GM18526 (cell line): ENCODE data around the gene DNM1L.

Experiments used
- POLR2A ChIP-seq: IDR thresholded peaks from 3 replicates; pipeline ENCODE4 v1.6.1; 2011; ENCODE audit not compliant: insufficient read length; ENCODE audit errors: extremely low read depth

DNM1L gene

DNA sequence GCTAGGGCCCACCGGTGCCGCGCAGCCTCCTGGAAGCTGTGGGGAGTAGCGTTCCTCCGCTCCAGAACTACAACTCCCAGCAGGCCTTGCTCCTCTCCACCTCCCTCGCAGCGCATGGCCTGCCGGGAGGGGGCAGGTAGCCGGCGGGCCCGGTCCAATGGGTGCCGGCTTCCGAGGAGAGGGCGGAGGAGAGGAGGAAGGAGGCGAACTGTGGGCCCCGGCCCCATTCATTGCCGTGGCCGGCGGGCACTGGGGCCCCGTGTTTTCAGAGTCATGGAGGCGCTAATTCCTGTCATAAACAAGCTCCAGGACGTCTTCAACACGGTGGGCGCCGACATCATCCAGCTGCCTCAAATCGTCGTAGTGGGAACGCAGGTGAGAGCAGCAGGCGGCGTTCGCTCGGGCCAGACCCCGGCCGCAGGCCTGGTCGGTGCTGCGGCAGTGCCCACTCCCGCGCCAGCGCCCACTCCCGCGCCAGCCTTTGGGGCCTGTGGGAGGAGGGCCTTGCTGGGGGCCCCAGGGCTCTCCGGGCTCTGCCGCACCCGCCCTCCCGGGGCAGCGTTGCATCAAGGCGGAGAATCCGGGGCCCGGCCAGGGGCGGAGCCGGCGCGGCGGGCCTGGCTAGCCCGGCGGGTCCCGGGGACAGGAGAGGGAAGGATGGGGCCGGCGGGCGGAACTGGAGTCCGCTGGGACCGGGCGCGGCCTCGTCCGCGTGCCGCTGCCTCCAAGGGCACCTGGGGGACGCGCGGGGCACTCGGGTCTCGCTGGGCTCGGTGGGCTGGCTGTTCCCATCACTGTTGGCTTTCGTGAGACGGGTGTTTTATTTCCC lies at the start of gene DNM1L:
DNM1L (plus strand) TSS at position 211 of the 829 bp plus-strand sequence; CDS start at position 274, 63 bp downstream.
- peak; percentile 95 for TF ChIP-seq POLR2A

DNA sequence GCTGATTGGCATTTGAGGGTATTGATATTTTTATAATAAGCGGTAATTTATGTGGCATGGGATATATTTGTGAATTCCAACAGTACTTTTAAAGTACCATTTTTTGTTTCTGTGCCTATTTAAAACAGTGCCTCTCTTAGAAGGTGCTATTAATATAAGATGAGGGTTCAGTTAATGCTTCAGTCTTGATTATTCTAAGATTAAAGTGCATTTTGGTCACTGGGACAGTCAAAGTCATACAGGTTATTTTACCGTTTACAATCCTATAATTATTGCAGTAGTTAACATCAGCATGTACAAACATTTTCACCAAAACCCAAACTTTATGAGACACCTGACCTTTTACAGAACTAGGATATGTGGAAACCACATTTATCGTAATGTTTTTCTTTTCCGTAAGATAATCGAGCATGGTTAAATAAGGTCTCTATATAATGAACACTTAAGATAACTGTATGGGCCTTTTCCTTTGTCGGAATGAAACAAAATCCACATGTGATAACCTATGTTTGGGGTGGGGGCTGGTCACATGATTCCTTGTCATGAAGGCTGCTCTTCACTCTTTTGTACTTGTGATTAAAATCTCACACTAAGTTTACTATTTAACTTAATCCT lies 37.7 kb upstream of the DNM1L start:
- no peak for TF ChIP-seq POLR2A

DNA sequence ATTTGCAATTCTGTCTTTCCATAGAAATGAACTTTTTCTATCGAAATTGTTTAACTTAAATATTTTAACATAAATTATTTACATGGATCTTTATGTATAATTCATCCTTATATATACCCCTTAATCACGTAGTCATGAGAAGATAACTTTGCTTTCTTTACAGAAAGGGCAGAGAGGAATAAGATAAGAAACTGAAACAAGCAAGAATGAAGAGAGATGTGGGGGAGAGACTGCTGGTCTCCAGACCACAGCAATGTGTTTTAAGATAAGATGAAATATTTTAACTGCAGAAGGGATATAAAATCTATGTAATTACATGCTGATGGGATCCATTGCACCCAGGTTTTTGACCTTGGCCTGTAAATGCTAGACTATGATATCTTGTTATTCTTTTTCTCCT lies 34.7 kb upstream of the DNM1L start:
- no peak for TF ChIP-seq POLR2A

DNA sequence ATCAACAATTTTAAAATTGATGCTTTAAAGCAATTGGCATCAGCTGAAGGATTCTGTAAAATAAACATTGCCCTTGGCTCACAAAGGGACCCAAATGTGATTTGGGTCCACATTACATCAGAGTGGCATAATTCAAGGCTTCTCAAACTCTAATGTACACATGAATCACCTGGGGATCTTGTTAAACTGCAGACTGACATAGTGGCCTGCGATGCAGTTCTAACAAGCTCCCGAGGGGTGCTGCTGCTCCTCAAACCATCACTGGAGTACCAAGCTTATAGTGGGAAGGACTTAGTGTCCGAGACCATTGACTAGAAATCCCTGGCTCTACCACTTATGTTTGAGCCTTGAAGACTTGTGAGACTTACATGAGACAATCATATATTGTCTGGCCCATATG lies 31.8 kb upstream of the DNM1L start:
- TF ChIP-seq POLR2A, result no peak

DNA sequence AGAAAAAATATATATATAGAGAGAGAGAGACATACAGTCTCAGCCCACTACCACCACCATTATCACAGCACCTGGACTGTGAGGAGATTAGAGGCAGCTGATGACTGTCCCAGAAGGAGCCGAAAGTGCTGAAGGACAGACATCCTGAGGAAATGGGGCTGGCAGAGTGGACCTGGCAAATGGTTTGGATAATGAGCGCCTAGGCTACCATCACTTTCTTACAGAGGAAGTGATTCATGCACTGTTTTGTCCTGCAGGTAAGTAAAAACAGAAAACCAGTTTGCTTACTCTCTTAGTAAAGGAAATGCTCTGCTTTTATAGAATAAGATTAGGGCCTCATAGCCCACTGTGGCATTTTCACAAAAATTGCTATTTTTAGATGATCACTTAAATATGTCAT lies 28.6 kb upstream of the DNM1L start:
- TF ChIP-seq POLR2A, result no peak

DNA sequence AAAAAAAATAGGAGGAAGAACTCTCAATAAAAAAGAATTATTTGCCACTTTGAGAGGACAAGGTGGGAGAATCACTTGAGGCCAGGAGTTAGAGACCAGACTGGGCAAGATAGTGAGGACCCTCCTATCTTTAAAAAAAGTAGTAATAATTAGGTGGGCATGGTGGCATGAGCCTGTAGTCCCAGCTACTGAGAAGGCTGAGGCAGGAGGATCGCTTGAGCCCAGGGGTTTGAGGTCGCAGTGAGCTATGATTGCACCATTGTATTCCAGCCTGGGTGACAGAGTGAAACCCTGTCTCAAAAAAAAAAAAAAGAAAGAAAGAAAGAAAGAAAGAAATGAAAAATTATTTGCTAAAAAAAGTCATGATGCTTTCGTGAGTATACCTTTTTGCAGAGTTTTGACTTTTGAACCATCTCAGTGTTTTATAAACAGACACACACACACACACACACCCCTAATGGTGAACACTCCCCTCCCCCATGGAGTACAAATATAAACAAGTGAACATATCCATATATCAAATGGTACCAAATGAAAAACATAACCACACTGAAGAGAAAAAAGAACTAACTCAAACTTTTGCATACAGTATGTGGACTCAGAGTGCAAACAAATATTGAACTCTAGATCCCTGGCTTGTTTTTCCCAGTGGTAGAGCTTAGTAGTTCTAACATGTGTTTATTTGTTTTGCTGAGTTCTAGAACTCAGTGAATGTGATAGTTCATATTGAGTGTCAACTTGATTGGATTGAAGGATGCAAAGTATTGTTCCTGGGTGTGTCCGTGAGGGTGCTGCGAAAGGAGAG lies 27.7 kb upstream of the DNM1L start:
- TF ChIP-seq POLR2A, result no peak

DNA sequence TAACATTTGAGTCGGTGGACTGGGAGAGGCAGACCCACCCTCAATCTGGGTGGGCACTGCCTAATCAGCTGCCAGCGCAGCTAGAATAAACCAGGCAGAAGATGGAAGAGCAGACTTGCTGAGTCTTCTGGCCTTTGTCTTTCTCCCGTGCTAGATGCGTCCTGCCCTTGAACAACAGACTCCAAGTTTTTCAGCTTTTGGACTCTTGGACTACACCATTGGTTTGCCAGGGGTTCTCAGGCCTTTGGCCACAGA lies 27.2 kb upstream of the DNM1L start:
- no peak for TF ChIP-seq POLR2A

DNA sequence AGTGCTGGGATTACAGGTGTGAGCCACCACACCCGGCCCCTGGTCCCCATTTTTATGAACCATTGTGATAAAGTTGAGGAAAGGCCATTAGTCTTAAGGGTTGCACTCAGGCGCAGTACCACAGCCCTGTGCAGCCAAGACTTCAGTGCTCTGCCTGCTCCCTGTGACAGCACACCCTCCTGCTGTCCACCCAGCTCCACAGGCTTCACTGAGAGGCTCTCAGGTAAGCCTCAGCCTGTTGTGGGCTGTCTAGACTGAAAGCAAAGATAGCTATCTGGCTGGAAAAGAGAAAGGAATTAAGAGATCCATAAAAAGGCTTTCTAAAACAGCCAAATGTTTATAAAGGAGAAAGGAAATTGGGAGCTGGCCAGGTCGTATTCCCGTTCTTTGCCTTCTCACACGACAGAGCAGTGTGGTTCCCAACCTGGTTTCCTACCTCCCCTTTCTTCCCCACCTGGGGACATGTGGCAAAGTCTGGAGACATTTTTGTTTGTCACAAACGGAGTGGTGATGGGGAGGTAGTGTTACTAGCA lies 19.1 kb upstream of the DNM1L start:
- no peak for TF ChIP-seq POLR2A

DNA sequence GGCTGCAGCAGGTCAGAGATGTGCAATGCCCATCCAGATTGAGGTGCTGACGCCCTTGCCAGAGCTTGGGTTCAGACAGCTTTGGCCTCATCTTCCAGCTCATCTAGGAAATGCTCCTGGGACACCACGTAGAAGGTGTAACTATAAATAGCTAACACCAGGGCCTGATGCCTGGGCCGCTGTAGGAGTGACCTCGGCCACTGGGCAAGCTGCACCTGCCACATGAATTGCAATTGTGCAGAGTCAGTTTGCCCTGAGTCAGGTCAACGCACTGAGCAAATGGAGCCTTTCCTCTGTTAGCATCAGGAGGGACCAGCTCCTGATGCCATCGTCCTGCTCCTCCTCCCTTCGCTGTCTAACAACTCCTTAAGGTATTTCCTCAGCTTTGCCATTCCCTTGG lies 17.4 kb upstream of the DNM1L start:
- TF ChIP-seq POLR2A, result no peak

DNA sequence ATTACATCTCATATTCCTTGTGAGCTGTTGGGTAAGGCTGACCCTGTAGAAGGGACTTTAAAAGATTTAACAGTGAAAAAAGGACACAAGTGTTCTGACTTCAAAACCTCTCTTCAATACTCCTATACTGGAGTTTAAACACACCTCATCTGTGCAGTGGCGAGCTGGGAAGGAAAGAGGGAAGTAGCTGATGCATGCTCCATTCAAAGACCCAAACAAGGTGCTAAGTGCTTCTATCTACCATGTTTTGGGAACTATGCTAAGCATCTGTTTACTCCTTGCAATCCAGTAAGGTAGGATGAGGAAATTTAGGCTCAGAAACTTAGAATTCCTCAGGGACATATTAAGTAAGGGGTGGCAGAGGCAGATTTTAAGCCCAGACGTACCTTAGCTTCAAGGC lies 16.4 kb upstream of the DNM1L start:
- TF ChIP-seq POLR2A, result no peak

DNA sequence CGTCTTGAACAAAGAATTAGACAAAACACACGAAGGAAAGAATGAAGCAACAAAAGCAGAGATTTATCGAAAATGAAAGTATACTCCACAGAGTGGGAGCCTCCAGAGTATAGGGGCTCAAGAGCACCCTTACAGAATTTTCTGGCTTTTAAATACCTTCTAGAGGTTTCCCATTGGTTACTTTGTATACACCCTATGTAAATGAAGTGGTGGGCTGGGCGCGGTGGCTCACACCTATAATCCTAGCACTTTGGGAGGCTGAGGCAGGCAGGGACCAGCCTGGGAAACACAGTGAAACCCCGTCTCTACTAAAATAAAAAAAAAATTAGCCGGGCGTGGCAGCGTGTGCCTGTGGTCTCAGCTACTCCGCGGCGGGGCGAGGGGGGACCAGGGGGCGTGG lies 13.1 kb upstream of the DNM1L start:
- TF ChIP-seq POLR2A, result no peak

DNA sequence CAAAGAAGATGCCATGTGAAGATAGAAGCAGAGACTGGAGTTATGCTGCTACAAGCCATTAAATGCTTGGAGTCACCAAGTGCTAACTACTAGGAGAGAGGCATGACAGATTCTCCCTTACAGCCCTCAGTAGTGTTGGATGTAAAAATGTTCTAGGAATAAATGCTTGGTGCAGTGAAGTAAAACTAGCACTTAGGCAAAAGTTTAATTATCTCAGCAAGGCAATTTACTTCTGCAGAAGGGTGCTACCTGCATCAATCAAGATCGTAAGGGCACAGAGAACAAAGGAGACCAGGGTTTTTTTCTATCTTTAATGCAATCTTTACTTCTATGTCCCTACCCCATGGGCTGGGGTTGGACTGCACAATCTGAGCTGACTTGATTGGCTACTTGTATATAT lies 9.5 kb upstream of the DNM1L start:
- TF ChIP-seq POLR2A, result no peak

DNA sequence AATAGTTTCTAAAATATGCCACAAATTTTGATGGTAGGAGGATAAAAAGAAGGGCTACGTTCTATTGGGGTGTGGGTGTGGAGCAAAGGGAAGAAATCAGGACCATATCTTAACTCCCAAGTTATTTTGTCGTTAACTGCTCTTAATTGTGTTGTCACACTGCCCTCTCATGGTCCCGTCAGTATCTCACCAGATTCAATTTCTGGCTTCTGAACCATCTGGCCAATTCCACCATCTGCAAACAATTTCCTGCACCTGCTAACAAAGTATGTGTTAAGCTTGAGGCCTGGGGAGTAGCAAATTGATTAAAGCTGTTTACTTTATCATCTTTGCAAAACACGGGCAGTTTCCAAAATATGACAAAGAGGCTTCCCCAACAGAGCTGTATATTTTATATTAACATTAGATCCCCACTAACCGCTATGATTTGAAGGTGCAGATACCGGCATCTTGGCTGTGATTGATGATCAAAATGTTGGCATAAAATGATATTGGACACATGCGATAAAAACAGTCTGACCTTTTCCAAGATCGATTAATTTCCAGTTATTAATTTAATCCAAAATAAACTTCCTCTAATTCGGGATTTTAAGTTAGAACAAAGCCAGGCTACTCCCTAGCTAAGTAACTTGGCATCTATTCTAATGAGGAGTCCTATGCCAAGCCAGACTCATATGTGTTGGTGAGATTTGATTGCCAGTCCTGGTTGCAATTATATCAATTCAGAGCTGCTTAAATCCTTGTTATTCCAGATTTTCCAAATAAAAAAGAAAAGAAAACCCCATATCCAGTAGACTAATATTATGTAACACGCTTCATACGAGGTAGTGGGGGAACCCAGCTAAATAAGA lies 6.9 kb upstream of the DNM1L start:
- no peak for TF ChIP-seq POLR2A

DNA sequence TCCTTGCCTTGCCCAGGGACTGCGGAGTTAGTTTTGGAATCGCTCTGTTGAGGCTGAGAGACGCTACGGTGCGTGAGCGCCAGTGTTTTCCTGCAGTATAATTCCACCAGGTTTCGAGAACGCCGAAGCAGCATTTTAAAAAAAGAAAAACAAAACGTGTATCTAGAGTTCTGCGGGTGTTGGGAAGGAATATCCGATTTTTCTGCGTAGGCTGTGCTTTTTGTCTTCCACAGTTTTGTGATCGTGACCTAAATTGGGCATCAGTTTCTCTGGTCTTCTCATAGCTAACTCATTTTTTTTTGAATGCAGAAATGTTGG lies 778 bp downstream of the DNM1L start:
- no peak for TF ChIP-seq POLR2A

DNA sequence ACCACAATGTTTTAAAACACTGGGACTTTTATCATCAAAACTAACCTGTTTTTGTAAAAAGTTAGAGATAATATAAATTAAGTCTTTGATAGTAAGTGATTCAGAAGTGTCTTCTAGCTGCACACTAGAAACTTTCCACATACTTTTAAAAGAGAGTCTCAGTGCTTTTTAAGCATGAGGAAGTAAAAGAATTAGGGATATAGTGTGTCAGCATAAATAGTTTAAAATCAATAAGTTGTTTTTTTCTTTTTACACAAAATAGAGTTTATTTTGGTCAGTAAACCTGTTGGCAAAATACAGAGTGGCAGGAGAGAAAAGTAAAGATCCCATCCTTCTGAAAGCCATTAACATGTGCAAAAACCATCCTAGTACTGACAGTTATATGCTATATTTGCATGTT lies 1.7 kb downstream of the DNM1L start:
- no peak for TF ChIP-seq POLR2A

DNA sequence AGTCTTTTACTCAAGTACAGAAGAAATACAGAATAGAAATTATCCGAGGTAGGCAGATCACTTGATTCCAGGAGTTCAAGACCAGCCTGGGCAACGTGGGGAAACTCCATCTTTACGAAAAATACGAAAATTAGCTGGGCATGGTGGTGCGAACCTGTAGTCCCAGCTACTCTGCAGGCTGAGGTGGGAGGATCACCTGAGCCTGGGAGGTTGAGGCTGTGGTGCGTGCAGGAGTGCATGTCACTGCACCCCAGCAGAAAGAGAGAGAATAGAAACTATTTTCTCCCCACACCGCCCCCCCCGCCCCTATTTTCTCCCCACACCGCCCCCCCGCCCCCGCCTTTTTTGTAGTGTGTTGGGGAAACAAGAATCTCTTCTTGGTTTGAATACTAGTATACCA lies 2.2 kb downstream of the DNM1L start:
- no peak for TF ChIP-seq POLR2A

DNA sequence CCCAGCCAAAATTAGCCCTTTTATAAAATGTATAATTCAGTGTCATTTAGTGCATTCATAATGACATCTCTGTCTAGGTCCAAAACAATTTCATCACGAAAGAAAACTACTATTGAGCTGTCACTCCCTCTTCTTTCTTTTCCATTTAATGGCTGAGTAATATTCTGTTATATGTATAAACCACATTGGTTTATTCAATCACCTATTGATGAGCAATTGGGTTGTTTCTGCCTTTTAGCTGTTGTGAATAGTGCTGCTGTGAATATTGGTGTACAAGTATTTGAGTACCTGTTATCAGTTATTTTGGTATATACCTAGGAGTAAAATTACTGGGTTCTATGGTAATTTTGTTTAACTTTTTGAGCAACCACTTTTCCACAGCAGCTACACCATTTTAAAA lies 7.2 kb downstream of the DNM1L start:
- no peak for TF ChIP-seq POLR2A
